CD14-positive monocyte (primary cell): ENCODE results near the gene IRF7. TPM values are rescaled to one million over a fixed set of nuclear protein-coding genes. Genes with fewer than 3 reads are reported as not detected.

ENCODE experiments used
- DNase-seq, 3 donors: peaks; one replicate each; pipeline ENCODE4 v3.0.0-alpha.2; 2011 to 2022
- H2AFZ ChIP-seq: 2 replicates; pipeline ENCODE4 v1.6.0; 2012; ENCODE audit warnings: mild to moderate bottlenecking, low read depth, low read length, inconsistent platforms; ENCODE audit not compliant: insufficient read depth, poor library complexity, severe bottlenecking
- H3K27ac ChIP-seq, 2 donors: 1 replicate in 1 of 2; 2 replicates in 1 of 2; pipeline ENCODE4 v1.5.1; 2012 to 2013; ENCODE audit warnings: low read length in 2 of 2, control low read depth in 1 of 2, inconsistent platforms in 1 of 2, low read depth in 1 of 2, mild to moderate bottlenecking in 1 of 2
- H3K27me3 ChIP-seq, 2 donors: one replicate each; pipeline versions ENCODE4 v1.6.0 to v1.6.1; 2011 to 2013; ENCODE audit warnings: low read length in 2 of 2; ENCODE audit not compliant: control insufficient read depth in 2 of 2, insufficient read depth in 2 of 2
- H3K36me3 ChIP-seq, 2 donors: replicated peaks in 1 of 2; 1 replicate in 1 of 2; 2 replicates in 1 of 2; pipeline versions ENCODE4 v1.5.1 to v1.6.1; 2012 to 2013; ENCODE audit warnings: low read length in 2 of 2, control low read depth in 1 of 2, inconsistent platforms in 1 of 2, mild to moderate bottlenecking in 1 of 2; ENCODE audit not compliant: insufficient read depth in 2 of 2, control insufficient read depth in 1 of 2
- H3K4me1 ChIP-seq, 2 donors: 1 replicate in 1 of 2; 2 replicates in 1 of 2; pipeline versions ENCODE4 v1.5.1 to v1.6.1; 2012 to 2013; ENCODE audit warnings: low read length in 2 of 2, control low read depth in 1 of 2, inconsistent platforms in 1 of 2, mild to moderate bottlenecking in 1 of 2, moderate library complexity in 1 of 2; ENCODE audit not compliant: insufficient read depth in 2 of 2, control insufficient read depth in 1 of 2
- H3K4me2 ChIP-seq: replicated peaks from 2 replicates; pipeline ENCODE3; 2012; ENCODE audit warnings: low read length, moderate library complexity, mild to moderate bottlenecking; ENCODE audit not compliant: poor library complexity, severe bottlenecking; ENCODE audit errors: extremely low read depth
- H3K4me3 ChIP-seq, 3 experiments: fragments of 200-600 bp in 1 of 3; sonication (generic) in 1 of 3; replicated peaks in 1 of 3; 1 replicate in 2 of 3; 2 replicates in 1 of 3; pipeline ENCODE4 v1.5.1; 2011 to 2013; ENCODE audit warnings: low read length in 3 of 3, mild to moderate bottlenecking in 3 of 3, control low read depth in 2 of 3, low read depth in 2 of 3, inconsistent platforms in 1 of 3, moderate library complexity in 1 of 3
- H3K79me2 ChIP-seq: 2 replicates; pipeline ENCODE4 v1.6.0; 2012; ENCODE audit warnings: mild to moderate bottlenecking, control low read depth, inconsistent platforms, low read length, moderate library complexity; ENCODE audit not compliant: insufficient read depth
- H3K9ac ChIP-seq: 2 replicates; pipeline ENCODE4 v1.6.0; 2017; ENCODE audit warnings: low read length, mild to moderate bottlenecking; ENCODE audit not compliant: insufficient read depth, poor library complexity, severe bottlenecking
- H3K9me3 ChIP-seq, 2 donors: replicated peaks in 1 of 2; 1 replicate in 1 of 2; 2 replicates in 1 of 2; pipeline versions ENCODE4 v1.5.1 to v1.6.1; 2012 to 2013; ENCODE audit warnings: low read length in 2 of 2, control low read depth in 1 of 2; ENCODE audit not compliant: control insufficient read depth in 1 of 2, insufficient read depth in 1 of 2
- H4K20me1 ChIP-seq: 2 replicates; pipeline ENCODE4 v1.6.0; 2012; ENCODE audit warnings: mild to moderate bottlenecking, low read length, control low read depth, moderate library complexity; ENCODE audit not compliant: insufficient read depth
- H3K27ac Mint-ChIP-seq, 7 donors: one replicate each; pipeline ENCODE4 v1.8.0; 2020; ENCODE audit warnings: mild to moderate bottlenecking in 7 of 7, mixed read lengths in 7 of 7, moderate library complexity in 6 of 7, inconsistent platforms in 2 of 7
- H3K27me3 Mint-ChIP-seq, 3 donors: one replicate each; pipeline ENCODE4 v1.8.0; 2021 to 2022; ENCODE audit warnings: low read depth in 3 of 3, mild to moderate bottlenecking in 3 of 3, mixed read lengths in 3 of 3, moderate library complexity in 3 of 3, inconsistent platforms in 1 of 3
- H3K36me3 Mint-ChIP-seq, 2 donors: one replicate each; pipeline ENCODE4 v1.8.0; 2020; ENCODE audit warnings: mixed read lengths in 2 of 2, inconsistent platforms in 1 of 2, mild to moderate bottlenecking in 1 of 2
- H3K4me1 Mint-ChIP-seq: one replicate; pipeline ENCODE4 v1.8.0; 2020; ENCODE audit warnings: mild to moderate bottlenecking, mixed read lengths
- H3K4me3 Mint-ChIP-seq, 2 donors: one replicate each; pipeline ENCODE4 v1.8.0; 2020; ENCODE audit warnings: mild to moderate bottlenecking in 2 of 2, mixed read lengths in 2 of 2, moderate library complexity in 1 of 2
- H3K9me3 Mint-ChIP-seq, 7 donors: one replicate each; pipeline ENCODE4 v1.8.0; 2020 to 2022; ENCODE audit warnings: mixed read lengths in 7 of 7, mild to moderate bottlenecking in 6 of 7, moderate library complexity in 6 of 7, inconsistent platforms in 2 of 7
- WGBS: methylation state at CpG from one replicate; pipeline ENCODE4 v1.1.5; 2013; ENCODE audit warnings: missing lambda C conversion rate; ENCODE audit not compliant: insufficient coverage; 5-methylcytosine and 5-hydroxymethylcytosine counted together
- intact Hi-C, 2 donors: fragments of 100-400 bp; cut with micrococcal nuclease; formaldehyde crosslinking; loops; one replicate each; pipeline versions ENCODE4 v1.15.0 to v1.15.1; 2023
- polyA plus RNA-seq, 3 donors: library from polyadenylated mRNA; depleted of rRNA in 1 of 3; unstranded in 2 of 3; stranded (reverse) in 1 of 3; fragments of 300-500 nt in 2 of 3; fragments of >200 nt in 1 of 3; fragmentation: Illumina TruSeq in 2 of 3; gene quantifications; 1 replicate in 2 of 3; 2 replicates in 1 of 3; pipeline ENCODE4 v1.2.3, GENCODE V29; 2012 to 2021
- TF ChIP-seq, protein P1 (sequence below): fragments of 200-600 bp; IDR thresholded peaks from one replicate; pipeline ENCODE4 v1.8.0; 2022; ENCODE audit warnings: antibody characterized with exemption, mild to moderate bottlenecking

Gene IRF7
- polyA plus RNA-seq, 3 donors = 38.6 to 125 (median 42.9) TPM

DNA sequence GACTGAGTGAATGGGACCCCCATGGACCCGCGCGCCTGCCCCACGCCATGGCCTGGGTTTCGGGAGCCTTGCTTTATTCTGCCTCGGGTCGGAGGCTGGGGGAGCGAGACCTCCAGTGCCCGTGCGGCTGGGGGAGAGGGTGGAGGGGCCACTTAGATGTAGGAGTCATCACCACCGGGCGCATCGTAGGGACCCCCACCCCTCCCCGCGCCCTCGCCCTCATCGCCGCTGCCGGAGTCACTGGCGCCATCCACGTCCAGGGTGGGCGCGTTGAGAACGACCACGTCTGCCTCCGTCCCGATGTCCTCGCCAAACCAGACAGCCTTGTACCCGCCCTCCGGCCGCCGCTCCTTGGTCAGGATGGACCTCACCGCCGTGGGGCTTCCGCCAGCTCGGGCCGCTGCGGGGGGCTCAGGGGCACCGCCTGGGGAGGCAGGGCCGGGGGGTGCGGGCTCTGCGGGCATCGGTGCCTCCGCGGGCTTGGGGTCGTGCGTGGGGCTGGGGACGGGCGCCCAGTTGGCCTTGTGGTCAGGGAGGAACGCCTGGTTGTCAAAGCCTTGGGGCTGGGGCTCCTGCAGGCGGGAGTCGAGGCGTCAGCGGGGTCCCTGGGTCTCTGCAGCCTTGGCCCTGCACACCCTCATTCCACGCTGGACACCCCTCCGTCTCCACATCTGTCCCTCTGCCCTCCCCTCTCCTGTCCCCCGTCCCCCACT lies 1.6 kb upstream of the IRF7 start:
- Mint-ChIP-seq H3K4me1 (peaks cover 38% of the 10 kb centered on the region), H3K4me3 (peak overlapping the region in 1 of 2 donors; percentile 76), H3K9me3 (no peaks in the 10 kb centered on the region), H3K27ac (peak overlapping the region in 4 of 7 donors; percentile 30 to 95 (median 93)), H3K27me3 (peaks cover 0 to 1% (median 0%) of the 10 kb centered on the region in 3 donors), H3K36me3 (peaks cover 10 to 33% of the 10 kb centered on the region in 2 donors)
- Histone ChIP-seq H4K20me1 (peaks cover 28% of the 10 kb centered on the region), H2AFZ (peak overlapping the region; percentile 59), H3K27me3 (no peaks in the 10 kb centered on the region), H3K4me1 (peaks cover 51 to 56% of the 10 kb centered on the region in 2 donors), H3K27ac (peak overlapping the region; percentile 93 to 94), H3K9ac (peak overlapping the region; percentile 88), H3K4me2 (peak overlapping the region; percentile 85), H3K36me3 (peaks cover 20 to 23% of the 10 kb centered on the region in 2 donors), H3K79me2 (peaks cover 25% of the 10 kb centered on the region), H3K4me3 (peak overlapping the region in 2 of 3 experiments; percentile 90 to 98), H3K9me3 (no peaks in the 10 kb centered on the region)
- TF ChIP-seq, protein P1, sequence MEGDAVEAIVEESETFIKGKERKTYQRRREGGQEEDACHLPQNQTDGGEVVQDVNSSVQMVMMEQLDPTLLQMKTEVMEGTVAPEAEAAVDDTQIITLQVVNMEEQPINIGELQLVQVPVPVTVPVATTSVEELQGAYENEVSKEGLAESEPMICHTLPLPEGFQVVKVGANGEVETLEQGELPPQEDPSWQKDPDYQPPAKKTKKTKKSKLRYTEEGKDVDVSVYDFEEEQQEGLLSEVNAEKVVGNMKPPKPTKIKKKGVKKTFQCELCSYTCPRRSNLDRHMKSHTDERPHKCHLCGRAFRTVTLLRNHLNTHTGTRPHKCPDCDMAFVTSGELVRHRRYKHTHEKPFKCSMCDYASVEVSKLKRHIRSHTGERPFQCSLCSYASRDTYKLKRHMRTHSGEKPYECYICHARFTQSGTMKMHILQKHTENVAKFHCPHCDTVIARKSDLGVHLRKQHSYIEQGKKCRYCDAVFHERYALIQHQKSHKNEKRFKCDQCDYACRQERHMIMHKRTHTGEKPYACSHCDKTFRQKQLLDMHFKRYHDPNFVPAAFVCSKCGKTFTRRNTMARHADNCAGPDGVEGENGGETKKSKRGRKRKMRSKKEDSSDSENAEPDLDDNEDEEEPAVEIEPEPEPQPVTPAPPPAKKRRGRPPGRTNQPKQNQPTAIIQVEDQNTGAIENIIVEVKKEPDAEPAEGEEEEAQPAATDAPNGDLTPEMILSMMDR = no peak
- WGBS = 81% methylated on average over 55 of the region's 57 CpGs
- intact Hi-C loops = no loop called here
- no peak for DNase-seq

DNA sequence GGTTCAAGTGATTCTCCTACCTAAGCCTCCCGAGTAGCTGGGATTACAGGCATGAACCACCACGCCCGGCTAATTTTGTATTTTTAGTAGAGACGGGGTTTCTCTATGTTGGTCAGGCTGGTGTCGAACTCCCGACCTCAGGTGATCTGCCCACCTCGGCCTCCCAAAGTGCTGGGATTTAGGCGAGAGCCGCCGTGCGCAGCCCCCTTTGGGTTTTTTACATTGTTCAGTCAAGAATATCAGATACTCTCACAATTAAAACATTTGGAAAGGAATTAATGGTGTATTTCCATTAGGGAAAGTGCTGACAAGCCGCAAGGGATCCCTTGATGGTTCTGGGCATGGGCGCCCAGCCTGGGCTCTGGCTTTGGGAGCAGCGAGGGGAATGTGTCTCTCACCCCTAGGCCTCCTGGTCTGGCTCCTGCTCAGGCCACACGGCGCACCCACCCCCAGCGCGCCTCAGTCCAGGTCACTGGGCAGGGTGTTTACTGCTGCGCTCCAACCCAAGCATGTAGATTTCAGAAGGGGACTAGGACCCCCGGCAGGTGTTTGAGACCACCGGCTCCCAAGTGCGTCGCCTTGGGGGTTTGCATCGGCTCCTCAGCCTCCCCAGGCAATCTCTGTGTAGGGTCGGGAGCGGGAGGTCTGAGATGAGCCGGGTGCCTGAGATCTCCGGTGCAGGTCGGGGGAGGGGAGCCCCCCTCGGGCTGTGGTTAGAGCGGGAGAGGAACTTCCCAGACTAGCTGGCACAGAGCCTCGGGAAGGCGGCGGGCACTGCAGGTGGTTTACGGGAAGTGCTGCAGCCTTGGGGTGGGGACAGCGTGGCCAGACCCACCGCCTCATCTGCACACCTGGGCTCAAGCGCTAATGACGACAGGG lies 809 bp upstream of the IRF7 start:
- H4K20me1 ChIP-seq = peaks cover 35% of the 10 kb centered on the region
- no peaks in the 10 kb centered on the region for H3K27me3 ChIP-seq
- peaks cover 40% of the 10 kb centered on the region for H3K4me1 Mint-ChIP-seq
- intact Hi-C loops = no loop called here
- no peaks in the 10 kb centered on the region for H3K9me3 Mint-ChIP-seq
- WGBS = 26% methylated on average over 21 of the region's 39 CpGs
- H3K4me3 ChIP-seq = peak overlapping the region; percentile 2 to 98 (median 90)
- peak overlapping the region; percentile 92 to 97 (median 95) for H3K27ac Mint-ChIP-seq
- no peaks in the 10 kb centered on the region for H3K9me3 ChIP-seq
- peaks cover 25% of the 10 kb centered on the region for H3K79me2 ChIP-seq
- H3K27ac ChIP-seq = peak overlapping the region; percentile 93 to 94
- TF ChIP-seq, protein P1 = no peak
- peak in 2 of 3 donors; percentile 20 to 51 for DNase-seq
- H2AFZ ChIP-seq = peak overlapping the region; percentile 59
- peak overlapping the region; percentile 76 to 81 for H3K4me3 Mint-ChIP-seq
- peak overlapping the region; percentile 85 for H3K4me2 ChIP-seq
- H3K36me3 ChIP-seq = peaks cover 27 to 31% of the 10 kb centered on the region in 2 donors
- H3K27me3 Mint-ChIP-seq = peaks cover 0 to 1% (median 0%) of the 10 kb centered on the region in 3 donors
- H3K9ac ChIP-seq = peak overlapping the region; percentile 88
- H3K4me1 ChIP-seq = peaks cover 51 to 56% of the 10 kb centered on the region in 2 donors
- H3K36me3 Mint-ChIP-seq = peaks cover 15 to 36% of the 10 kb centered on the region in 2 donors
